Adipose tissue (tissue), 3 donors: ENCODE results near the gene REEP6. TPM values are rescaled to one million over a fixed set of nuclear protein-coding genes. Genes with fewer than 3 reads are reported as not detected.
"Not testable (repeated sequence)": the region's sequence is repeated elsewhere in the genome, so short reads cannot be mapped to it uniquely, and the experiment has no call there.

ENCODE experiments used
- H3K27ac ChIP-seq: one replicate; pipeline ENCODE4 v1.5.1; 2013; ENCODE audit warnings: low read depth, low read length
- WGBS, 3 donors: extraction: QIAGEN DNeasy Blood & Tissue Kit; methylation state at CpG; one replicate each; pipeline ENCODE4 v1.1.7; 2013; 5-methylcytosine and 5-hydroxymethylcytosine counted together
- polyA plus RNA-seq, 3 donors: library from polyadenylated mRNA; stranded (reverse); fragments of 200-250 nt; gene quantifications; one replicate each; pipeline ENCODE4 v1.2.3, GENCODE V29; 2013
- donor health status: healthy with polysubstance abuse.
- donor health status: Bipolar disorder and iron deficiency.
- donor health status: healthy.

Gene REEP6
- polyA plus RNA-seq, 3 donors: 5.5 to 30.5 (median 12.5) TPM

DNA sequence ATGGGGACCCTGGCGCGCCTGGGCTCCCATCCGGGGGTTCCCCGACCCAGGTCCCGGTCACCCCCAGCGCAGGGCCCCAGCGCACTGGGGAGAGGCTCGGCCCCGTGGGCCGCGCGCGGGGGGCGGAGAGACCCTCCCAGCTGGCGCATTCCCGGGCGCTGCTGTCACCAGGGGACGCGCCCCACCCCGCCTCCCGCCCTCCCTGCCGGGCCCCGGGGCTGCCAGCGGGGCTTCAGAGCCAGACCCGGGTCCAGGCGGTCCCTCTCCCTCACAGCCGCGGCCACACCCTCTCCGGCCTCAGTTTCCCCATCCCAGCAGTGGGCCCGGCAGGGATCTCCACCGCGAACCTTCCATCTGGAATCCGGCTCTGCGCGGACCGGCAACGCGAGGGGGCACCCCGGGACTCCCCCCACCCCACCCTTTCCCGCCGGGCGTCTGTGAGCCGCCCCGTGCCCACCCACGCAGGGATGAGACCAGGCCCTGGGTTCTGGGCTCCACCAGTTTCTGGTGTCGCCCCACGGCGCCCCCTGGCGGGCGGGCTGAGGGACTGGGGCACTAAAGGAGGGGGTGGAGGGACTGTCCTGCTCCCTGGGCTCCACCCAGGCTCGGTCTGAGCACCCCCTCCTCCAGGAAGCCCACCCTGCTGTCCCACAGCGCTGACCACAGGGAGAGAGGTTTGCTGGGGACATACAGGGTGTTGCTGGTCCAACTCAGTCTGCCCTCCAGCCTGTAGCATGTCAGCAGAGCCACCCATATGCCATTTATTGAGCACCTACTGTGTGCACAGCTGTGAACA, 22.7 kb downstream of the REEP6 start:
- WGBS, 3 donors: 6 to 8% (median 7%) methylated on average over 42 to 52 of the region's 52 CpGs

DNA sequence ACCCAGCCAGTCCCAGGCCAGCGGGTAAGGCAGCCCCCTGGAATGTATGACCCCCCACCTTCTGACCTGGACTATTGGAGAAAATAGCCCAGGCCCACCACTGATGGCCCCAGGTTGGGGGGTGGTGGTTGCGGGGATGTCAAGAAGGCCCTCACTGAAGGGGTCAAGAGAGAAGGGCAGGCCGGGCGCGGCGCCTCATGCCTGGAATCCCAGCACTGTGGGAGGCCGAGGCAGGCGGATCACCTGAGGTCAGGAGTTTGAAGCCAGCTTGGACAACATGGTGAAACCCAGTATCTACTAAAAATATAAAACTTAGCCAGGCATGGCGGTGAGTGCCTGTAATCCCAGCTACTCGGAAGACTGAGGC, 23.3 kb downstream of the REEP6 start:
- WGBS, 3 donors: 62 to 71% (median 71%) methylated on average over 10 of the region's 10 CpGs
- no peak overlapping the region for H3K27ac ChIP-seq

More for the DNA sequence above, 22.7 kb downstream of the REEP6 start:
- H3K27ac ChIP-seq: no peak overlapping the region

DNA sequence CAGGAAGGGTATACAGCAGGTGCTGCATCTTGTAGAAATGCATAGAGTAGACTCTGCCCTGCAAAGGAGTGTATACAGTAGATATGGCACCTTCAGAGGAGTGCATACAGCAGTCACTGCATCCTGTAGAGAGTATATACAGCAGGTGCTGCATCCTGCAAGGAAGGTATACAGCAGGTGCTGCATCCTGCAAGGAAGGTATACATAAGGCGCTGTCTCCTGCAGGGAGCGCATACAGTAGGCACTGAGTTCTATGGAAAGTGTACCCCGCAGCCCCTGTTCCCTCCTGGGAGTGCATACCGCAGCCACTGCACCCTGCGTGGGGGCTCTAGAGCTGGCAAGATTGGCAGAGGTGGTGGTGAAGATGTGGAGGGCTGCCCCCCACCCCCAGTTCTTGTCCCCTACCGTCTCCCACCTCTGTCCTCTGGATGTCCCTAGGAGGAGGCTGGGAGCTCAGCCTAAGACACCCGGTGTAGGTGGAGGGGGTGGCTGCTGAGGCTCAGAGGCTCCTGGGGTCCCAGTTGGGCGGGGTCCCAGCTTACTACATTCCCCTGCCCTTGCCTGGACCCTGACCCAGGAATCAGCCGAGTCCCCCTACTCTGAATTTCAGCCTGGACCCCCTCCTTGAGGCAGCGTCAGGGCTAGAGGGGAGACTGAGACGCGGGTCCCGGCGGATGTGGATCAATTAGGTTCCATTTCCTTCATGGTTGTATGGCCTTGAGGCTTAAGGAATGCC, 24.2 kb downstream of the REEP6 start:
- no peak overlapping the region for H3K27ac ChIP-seq
- WGBS, 3 donors: 53 to 68% (median 67%) methylated on average over 14 of the region's 14 CpGs

DNA sequence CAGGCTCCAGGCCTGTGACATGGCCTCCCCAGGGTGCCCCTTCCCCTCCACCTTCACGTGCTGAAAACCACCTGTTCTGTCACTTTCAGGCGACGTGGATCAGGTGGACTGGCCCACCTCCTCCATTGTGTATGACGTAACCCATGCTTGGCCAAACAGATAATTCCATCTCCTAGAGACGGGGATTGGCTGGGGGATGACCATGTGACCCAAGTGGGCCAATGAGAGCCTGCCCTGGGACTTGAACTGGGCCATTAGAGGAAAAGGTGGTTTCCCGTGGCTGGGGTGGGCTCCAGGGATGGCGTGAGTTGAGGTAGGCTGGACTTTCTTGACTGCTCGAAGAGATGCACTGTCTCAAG, 25.4 kb downstream of the REEP6 start:
- WGBS, 3 donors: 70 to 80% (median 71%) methylated on average over 8 of the region's 8 CpGs
- H3K27ac ChIP-seq: no peak overlapping the region

DNA sequence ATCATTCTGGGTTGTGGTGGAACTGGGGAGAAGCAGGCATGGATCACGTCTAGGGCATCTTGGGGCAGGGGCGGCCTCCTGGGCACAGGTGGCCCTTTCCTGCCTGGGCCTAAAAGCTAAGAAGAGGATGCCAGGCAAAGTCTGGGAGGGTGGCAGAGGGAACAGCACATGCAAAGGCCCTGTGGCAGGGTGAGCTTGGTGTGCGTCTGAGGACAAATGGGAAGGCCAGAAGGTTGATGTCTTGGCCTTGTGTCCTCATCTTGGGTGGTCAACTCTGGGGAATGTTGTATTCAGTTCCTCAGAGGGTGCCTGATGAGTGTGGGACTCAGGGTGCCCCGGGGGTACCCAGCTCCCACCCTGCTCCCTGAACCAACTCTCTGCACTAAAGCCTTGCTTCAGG, 27.5 kb downstream of the REEP6 start:
- no peak overlapping the region for H3K27ac ChIP-seq
- 85 to 92% (median 90%) methylated on average over 4 of the region's 4 CpGs for WGBS, 3 donors

DNA sequence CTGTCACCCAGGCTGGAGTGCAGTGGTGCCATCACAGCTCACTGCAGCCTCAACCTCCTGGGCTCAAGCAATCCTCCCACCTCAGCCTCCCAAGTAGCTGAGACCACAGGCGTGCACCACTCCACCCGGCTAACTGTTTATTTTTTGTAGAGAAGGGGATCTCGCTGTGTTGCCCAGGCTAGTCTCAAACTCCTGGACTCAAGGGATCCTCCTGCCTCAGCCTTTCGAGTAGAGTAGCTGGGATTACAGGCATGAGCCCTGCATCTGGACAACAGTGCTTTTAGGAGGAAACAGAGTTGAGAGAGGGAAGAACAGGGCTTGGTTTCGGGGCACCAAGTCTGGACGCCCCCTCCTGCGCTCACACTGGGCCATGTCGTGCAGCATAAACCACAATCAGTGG, 28.8 kb downstream of the REEP6 start:
- WGBS, 3 donors: 86 to 90% (median 86%) methylated on average over 8 of the region's 8 CpGs
- H3K27ac ChIP-seq: not testable (repeated sequence)

DNA sequence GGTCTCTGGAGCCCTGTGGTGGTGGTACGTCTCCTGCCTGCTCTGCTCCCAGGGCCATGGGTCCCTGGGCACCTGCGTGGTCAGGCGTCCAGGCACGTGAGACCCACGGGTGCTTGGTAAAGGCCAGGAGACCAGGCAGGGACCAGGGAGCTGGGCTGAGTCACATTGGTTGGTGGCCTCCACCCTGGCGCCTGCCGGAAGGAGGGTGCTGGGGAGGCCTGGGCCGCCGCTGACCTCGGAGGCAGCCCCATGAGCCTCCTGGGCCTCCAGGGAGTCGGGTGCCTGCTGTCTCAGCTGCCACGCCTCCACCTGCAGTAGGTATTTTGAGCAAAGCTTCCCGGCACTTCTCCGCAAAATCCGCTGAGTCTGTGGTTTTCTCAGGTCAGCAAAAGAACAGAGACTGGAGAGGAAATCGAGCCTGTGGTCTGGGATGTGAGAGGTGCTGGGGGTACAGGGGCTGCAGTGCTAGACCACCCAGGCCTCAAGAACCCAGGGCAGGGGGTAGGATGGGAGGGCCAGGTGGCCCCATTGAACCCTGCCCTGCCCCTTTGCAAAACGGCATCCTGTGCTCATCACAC, 29.3 kb downstream of the REEP6 start:
- no peak overlapping the region for H3K27ac ChIP-seq
- 71 to 81% (median 79%) methylated on average over 17 of the region's 17 CpGs for whole genome bisulfite sequencing, 3 donors

DNA sequence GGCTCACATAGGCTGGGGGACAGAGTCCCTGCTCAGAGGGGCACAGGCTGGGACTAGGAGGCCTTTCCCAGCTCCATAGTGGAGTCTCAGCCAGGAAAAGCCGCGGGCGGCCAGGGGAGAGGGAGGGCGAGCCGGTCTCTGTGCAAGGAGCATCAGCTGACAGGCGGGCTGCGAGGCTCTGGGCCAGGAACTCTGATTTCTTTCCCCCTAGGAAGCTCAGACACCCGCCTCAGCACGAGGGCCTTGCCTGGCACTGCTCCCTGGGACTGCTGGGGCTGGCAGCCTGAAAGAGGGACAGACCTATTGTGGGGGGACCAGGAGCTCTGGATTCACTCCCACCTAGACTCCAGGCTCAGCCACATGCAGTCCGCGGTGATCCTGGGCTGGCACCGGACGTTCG, 30.7 kb downstream of the REEP6 start:
- H3K27ac ChIP-seq: no peak overlapping the region
- WGBS, 3 donors: 55 to 69% (median 67%) methylated on average over 11 to 14 of the region's 14 CpGs

DNA sequence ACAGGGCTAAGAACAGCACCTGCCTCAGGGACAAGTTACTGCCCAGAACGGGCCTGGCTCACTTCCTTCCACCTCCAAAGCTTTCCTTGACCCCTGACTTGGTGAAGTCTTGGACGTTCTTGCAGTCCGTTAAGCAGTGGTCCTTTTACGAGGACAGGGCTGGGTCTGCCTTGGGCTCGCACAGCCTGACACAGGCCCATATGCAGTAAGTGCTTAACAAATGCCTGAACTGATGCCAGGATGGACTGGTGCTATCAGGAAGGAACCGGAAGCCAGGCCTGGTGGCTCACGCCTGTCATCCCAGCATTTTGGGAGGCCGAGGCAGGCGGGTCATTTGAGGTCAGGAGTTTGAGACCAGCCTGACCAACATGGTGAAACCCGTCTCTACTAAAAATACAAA, 31.1 kb downstream of the REEP6 start:
- no peak overlapping the region for H3K27ac ChIP-seq
- WGBS, 3 donors: 75 to 80% (median 77%) methylated on average over 10 of the region's 10 CpGs

DNA sequence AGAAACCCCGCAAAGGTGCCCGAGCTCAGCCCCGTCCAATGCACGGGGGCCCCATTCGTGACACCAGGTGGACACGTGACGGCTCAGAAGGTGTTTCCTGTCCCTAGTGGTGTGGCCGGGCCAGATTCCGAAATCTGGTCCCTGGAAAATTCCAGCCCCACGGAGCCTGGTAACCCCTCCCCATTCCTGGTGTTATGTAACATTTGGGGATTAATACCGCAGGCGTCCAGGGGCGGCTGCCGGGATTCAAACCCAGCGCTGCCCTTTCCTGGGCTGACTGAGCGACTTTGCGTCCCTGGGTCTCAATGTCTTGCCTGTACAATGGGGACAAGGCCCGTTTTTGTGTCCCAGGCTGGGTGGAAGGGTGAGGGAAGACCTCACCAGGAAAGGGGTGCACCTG, 31.9 kb downstream of the REEP6 start:
- no peak overlapping the region for H3K27ac ChIP-seq
- WGBS, 3 donors: 65 to 79% (median 70%) methylated on average over 17 to 18 of the region's 18 CpGs

DNA sequence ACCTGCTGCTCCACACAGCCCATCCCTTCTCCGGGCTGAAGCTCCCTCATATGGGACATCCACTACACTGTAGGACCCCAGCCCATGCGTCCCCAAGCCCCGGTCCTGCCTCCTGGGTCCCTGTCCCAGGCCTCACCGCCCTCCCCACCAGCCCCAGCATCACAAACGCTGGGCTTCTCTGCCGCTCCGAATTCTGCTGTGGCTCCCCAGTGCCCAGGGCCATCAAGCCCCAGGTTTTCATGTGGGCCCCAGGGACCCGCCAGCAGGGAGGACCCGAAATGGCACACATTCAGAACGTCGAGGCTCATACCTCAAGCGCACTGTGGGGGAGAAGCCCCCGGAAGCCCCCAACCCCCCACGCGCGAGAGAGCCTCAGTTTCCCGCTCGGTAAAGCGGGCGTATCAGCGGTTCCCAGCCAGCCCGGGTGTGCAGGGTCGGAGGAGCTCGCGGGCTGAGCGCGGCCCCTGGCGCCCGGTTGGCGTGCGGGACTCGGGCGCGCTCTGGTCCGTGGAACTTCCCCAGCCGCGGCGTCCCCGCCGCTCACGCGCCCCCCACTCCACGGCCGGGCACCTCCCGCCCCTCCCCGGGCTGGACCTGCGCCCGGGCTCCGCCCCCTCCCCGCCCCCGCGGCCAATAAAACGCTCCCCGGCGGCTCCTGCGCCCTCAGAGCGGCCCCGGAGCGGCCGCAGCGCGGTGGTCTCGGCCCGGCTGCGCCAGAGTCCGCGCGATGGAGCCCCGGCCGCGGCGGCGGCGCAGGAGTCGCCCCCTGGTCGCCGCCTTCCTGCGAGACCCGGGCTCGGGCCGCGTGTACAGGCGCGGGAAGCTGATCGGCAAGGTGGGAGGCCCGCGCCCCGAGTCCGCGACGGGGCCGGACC, 32.7 kb downstream of the REEP6 start, which contains the start of gene PLK5:
Gene PLK5, plus strand, starts transcription at position 666 of the 875 bp plus-strand sequence. CDS start 2,920 bp downstream, outside the sequence.
- H3K27ac ChIP-seq: no peak within 1 kb of the TSS
- 8 to 12% (median 11%) methylated on average over 61 to 92 of the region's 92 CpGs for WGBS, 3 donors

DNA sequence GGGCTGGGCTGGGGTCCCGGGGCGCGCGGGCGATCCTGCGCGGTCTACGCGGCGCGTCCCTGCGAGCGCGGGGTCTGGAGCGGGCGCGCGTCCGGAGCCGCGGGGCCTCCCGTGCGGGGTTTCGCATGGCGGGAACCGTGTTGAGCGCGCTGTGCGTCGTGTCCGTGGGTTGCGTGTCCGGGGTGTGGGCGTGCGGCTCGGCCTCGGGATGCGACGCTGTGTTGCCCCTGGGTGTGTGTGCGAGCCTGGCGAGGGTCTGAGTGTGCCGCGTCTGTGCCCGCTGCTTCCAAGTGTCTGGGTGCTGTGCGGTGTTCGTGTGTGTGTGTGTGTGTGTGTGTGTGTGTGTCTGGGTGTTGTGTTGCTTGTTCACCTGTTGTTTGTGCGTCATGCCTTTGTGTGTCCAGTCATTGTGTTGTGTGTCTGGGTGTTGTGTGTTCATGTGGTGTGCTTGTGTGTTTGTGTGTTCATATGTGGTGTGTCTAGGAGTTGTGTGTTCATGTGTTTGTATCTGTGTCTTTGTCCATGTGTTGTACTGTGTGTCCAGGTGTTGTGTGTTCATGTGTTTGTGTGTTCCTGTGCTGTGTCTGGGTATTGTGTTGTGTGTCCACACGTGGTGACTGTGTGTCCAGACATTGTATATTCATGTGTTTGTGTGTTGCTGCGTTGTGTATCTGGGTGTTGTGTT, 33.4 kb downstream of the REEP6 start:
- H3K27ac ChIP-seq: no peak overlapping the region

DNA sequence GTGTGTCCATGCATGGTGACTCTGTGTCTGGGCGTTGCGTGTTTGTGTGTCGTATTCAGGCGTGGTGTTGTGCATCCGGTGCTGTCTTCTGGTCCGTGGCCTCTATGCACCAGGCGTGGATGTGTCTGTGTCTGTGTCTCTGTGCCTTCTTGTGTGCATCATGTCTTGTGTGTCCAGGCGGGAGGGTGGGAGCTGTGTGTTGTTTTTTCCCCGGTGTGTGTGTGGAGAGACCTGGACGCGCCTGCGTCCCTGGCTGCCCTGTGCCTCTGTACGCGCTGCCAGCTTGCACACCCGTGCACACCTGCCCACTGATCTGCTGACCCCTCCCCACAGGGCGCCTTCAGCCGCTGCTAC, 34.0 kb downstream of the REEP6 start:
- no peak overlapping the region for H3K27ac ChIP-seq
- 58 to 65% (median 62%) methylated on average over 17 of the region's 17 CpGs for WGBS, 3 donors

More for the DNA sequence above, 33.4 kb downstream of the REEP6 start:
- 11 to 21% (median 17%) methylated on average over 20 to 49 of the region's 49 CpGs for WGBS, 3 donors

DNA sequence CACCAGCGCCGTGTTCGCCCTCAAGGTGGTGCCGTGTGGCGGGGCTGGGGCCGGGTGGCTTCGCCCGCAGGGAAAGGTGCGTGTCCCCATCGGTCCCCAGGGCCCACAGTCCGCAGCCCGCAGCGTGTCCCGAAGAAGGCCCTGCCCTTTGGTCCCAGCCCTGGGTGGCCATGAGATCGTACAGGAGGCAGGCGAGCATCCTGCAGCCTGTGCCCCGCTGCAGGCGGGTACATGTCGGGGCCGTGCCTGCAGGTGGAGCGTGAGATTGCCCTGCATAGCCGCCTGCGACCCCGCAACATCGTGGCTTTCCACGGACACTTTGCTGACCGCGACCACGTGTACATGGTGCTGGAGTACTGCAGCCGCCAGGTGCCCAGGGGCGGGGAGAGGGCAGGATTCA, 34.4 kb downstream of the REEP6 start:
- 56 to 65% (median 64%) methylated on average over 26 to 31 of the region's 31 CpGs for WGBS, 3 donors
- H3K27ac ChIP-seq: no peak overlapping the region

DNA sequence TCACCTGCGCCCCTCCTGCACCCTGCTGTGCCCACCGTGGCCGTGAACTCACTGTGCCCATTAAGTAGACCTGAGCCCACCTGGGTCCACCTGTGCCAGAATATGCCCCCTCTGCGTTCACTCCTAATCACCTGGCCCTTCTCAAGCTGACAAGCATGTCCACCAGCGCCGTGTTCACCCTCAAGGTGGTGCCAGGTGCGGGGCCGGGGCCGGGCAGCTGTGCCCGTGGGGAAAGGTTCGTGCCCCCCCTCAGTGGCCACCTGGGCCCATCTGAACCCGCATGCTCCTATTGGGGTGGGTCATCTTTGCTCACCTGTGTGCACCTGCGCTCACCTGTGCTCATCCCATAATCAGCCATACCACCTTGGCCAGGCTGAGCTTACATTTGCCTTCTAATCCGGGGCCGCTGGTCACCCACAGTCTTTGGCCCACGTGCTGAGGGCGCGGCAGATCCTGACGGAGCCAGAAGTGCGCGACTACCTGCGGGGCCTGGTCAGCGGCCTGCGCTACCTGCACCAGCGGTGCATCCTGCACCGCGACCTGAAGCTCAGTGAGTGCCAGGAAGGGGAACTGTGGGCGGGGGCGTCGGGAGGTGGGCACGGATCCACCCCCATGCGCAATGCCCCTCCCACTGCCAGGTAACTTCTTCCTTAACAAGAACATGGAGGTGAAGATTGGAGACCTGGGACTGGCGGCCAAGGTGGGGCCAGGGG, 35.2 kb downstream of the REEP6 start:
- no peak overlapping the region for H3K27ac ChIP-seq
- 73 to 81% (median 76%) methylated on average over 32 to 33 of the region's 33 CpGs for WGBS, 3 donors

DNA sequence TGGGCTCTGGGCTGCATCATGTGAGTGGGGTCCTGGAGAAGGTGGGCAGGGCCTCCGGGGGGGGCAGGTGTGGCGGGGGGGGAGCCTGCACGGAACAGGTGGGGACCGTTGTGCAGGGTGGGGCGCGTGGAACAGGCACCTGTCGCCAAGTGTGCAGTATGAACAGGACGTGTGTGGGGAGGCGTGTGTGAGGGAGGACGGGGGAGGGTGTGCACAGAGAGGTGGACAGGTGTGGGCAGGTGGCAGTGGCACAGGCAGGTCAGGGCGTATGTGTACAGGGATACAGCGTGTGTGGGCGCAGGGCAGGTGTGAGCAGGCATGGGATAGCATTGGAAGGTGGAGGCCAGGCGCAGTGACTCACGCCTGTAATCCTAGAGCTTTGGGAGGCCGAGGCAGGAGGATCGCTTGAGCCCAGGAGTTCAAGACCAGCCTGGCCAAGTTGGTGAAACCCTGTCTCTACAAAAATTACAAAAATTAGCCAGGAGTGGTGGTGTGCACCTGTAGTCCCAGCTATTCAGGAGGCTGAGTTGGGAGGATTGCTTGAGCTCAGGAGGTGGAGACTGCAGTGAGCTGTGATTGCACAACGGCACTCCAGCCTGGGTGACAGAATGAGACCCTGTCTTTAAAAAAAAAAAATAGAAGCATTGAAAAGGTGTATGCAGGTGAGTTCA, 36.1 kb downstream of the REEP6 start:
- H3K27ac ChIP-seq: no peak overlapping the region
- WGBS, 3 donors: 57 to 83% (median 77%) methylated on average over 17 to 18 of the region's 18 CpGs
